ENCODE data around the gene SLC5A4. TPM values are rescaled to one million over a fixed set of nuclear protein-coding genes. Genes with fewer than 3 reads are reported as not detected.

SLC5A4 gene
- total RNA-seq, 2 donors from 2014 or later: not detected

- no peak overlapping the region for H3K27ac Mint-ChIP-seq
- H3K27me3 Mint-ChIP-seq: peaks cover 28% of the 10 kb centered on the region
- peaks cover 2% of the 10 kb centered on the region for H3K36me3 Mint-ChIP-seq (ENCODE audit: low read depth)
- no peaks in the 10 kb centered on the region for H3K9me3 ChIP-seq (ENCODE audit: control insufficient read depth, low read length, poor library complexity, severe bottlenecking)
- peak overlapping the region; percentile 81 for H3K4me3 Mint-ChIP-seq
- DNase-seq (no peak), ATAC-seq (peak; percentile 44)
- H3K4me1 Mint-ChIP-seq: peaks cover 5% of the 10 kb centered on the region
These were observed 79.2 kb downstream of the SLC5A4 start for GRCh38 chr22:32175683-32176644.

DNA sequence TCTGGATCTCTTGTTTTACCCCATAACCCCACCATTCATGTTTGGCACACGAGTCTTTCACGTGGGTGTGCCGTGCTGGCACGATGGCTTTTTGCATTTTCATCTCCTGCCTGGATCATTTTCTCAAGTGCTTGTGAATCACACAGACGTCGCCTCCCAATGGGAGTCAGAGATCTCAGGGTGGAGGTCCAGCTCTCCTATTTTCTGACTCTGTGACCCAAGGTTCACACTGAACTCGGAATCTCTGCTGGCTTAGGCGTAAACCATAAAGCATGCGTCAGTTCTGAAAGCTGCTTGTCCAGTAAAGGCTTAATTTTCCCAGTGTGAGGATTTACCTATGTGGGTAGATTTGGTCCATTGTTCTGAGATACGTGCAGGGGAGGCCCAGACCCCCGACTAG is 80.0 kb downstream of the SLC5A4 start:
- H3K9me3 ChIP-seq (ENCODE audit: control insufficient read depth, low read length, poor library complexity, severe bottlenecking): no peaks in the 10 kb centered on the region
- DNase-seq: no peak
- H3K4me3 Mint-ChIP-seq: peak overlapping the region; percentile 34
- peaks cover 2% of the 10 kb centered on the region for H3K36me3 Mint-ChIP-seq (ENCODE audit: low read depth)
- ATAC-seq: no peak
- H3K27me3 Mint-ChIP-seq: peaks cover 28% of the 10 kb centered on the region
- H3K27ac Mint-ChIP-seq: no peak overlapping the region
- peaks cover 5% of the 10 kb centered on the region for H3K4me1 Mint-ChIP-seq

Other genes with a start within 250 kb of the SLC5A4 start
- gene SLC5A1, start 212.1 kb downstream of the SLC5A4 start, total RNA-seq: not detected
- gene C22orf42, start 96.0 kb downstream of the SLC5A4 start, total RNA-seq: not detected
- gene RFPL2, start 50.3 kb downstream of the SLC5A4 start, total RNA-seq: 1 to 10 TPM in 1 of 2 donors, under 1 TPM in 1; 0.94 to 1.6 TPM
- not detected for gene RFPL3, start 102.5 kb upstream of the SLC5A4 start, total RNA-seq
- gene RTCB, start 156.9 kb upstream of the SLC5A4 start, total RNA-seq: 10 to 100 TPM; 37.2 to 39.8 TPM
- not detected for gene BPIFC, start 209.1 kb upstream of the SLC5A4 start, total RNA-seq
- 100 to 1,000 TPM; 122 to 133 TPM for gene FBXO7, start 219.5 kb upstream of the SLC5A4 start, total RNA-seq